Ecto neural progenitor cell (in vitro differentiated cells): ENCODE results near the gene TSEN15.

Source experiments
- DNase-seq: peaks from one replicate; pipeline ENCODE4 v3.0.0-alpha.2; 2018; ENCODE audit warnings: low spot score

TSEN15 gene

GRCh38 chr1:184101571-184101970 is 50.0 kb downstream of the TSEN15 start:
- DNase-seq, result no peak

- no peak for DNase-seq
Observed at GRCh38 chr1:184110272-184111204, 59.0 kb downstream of the TSEN15 start.

GRCh38 chr1:184112176-184112948 is 60.8 kb downstream of the TSEN15 start:
- DNase-seq, result no peak

GRCh38 chr1:184113251-184113650 is 61.7 kb downstream of the TSEN15 start:
- DNase-seq, result no peak

- no peak for DNase-seq
Observed at GRCh38 chr1:184114818-184115398, 63.4 kb downstream of the TSEN15 start.

GRCh38 chr1:184116287-184116686 is 64.8 kb downstream of the TSEN15 start:
- DNase-seq, result no peak

GRCh38 chr1:184118046-184118445 is 66.5 kb downstream of the TSEN15 start:
- no peak for DNase-seq
